Transverse colon (tissue), 4 donors: ENCODE data around the gene P2RX7. TPM values are rescaled to one million over a fixed set of nuclear protein-coding genes. Genes with fewer than 3 reads are reported as not detected.

Experiments
- DNase-seq: peaks from one replicate; pipeline ENCODE4 v3.0.0-alpha.2; 2019
- H3K27ac ChIP-seq, 4 donors: fragments of 200-600 bp; sonication (generic); 2 replicates each; pipeline ENCODE4 v1.5.1; 2016 to 2018; ENCODE audit warnings: inconsistent platforms in 4 of 4
- H3K27me3 ChIP-seq: fragments of 200-600 bp; sonication (generic); 2 replicates; pipeline ENCODE4 v1.5.1; 2017; ENCODE audit warnings: inconsistent platforms
- H3K36me3 ChIP-seq, 4 donors: fragments of 200-600 bp; sonication (generic); 2 replicates each; pipeline ENCODE4 v1.5.1; 2017 to 2019; ENCODE audit warnings: inconsistent platforms in 4 of 4
- H3K4me1 ChIP-seq, 4 donors: fragments of 200-600 bp; sonication (generic); 2 replicates each; pipeline ENCODE4 v1.5.1; 2017 to 2020; ENCODE audit warnings: inconsistent platforms in 4 of 4
- H3K4me3 ChIP-seq, 4 donors: fragments of 200-600 bp; sonication (generic); 1 replicate in 1 of 4; 2 replicates in 3 of 4; pipeline versions ENCODE4 v1.5.1 to v1.6.1; 2017 to 2019; ENCODE audit warnings: inconsistent platforms in 4 of 4
- H3K9me3 ChIP-seq, 2 donors: fragments of 200-600 bp; sonication (generic); 2 replicates each; pipeline ENCODE4 v1.5.1; 2017 to 2019; ENCODE audit warnings: inconsistent platforms in 2 of 2
- EP300 ChIP-seq: sonication (generic); formaldehyde crosslinking; IDR thresholded peaks from one replicate; pipeline ENCODE4 v1.6.1; 2017; ENCODE audit warnings: antibody characterized with exemption, low read depth
- POLR2A ChIP-seq: fragments of 450-650 bp; IDR thresholded peaks from one replicate; pipeline ENCODE4 v1.6.1; 2016; ENCODE audit warnings: antibody characterized with exemption, mild to moderate bottlenecking, moderate library complexity
- POLR2AphosphoS5 ChIP-seq, 3 donors: sonication (generic); formaldehyde crosslinking; IDR thresholded peaks; one replicate each; pipeline ENCODE4 v1.6.1; 2016; ENCODE audit warnings: antibody characterized with exemption in 3 of 3
- WGBS, 2 donors: methylation state at CpG; one replicate each; pipeline ENCODE4 v1.1.5; 2018; ENCODE audit warnings: low coverage in 1 of 2; 5-methylcytosine and 5-hydroxymethylcytosine counted together
- in situ Hi-C, 4 donors: fragments of 200-750 bp; cut with MboI; loops; one replicate each; pipeline versions ENCODE4 v1.15.0 to v1.15.1; 2017; ENCODE audit warnings: low sequenced_read_pairs in 3 of 4, low pct_ligation_motif_present in 1 of 4, low pct_unique_long_range_greater_than_20kb in 1 of 4
- intact Hi-C: fragments of 100-400 bp; cut with DNase I; formaldehyde crosslinking; loops from one replicate; pipeline ENCODE4 v1.15.1; 2023; ENCODE audit warnings: low total_unique reads
- total RNA-seq, 4 donors: library from RNA; depleted of rRNA; stranded (reverse); fragments of >200 nt; gene quantifications; one replicate each; pipeline ENCODE4 v1.1.0, GENCODE V29; 2016
- TF ChIP-seq, protein P1 (sequence below), 5 experiments: fragments of 200-600 bp in 3 of 5; fragments of 450-650 bp in 2 of 5; sonication (generic) in 3 of 5; IDR thresholded peaks; 1 replicate in 2 of 5; 2 replicates in 3 of 5; pipeline ENCODE4 v1.5.1; 2016 to 2017; ENCODE audit warnings: antibody characterized with exemption in 5 of 5, inconsistent platforms in 3 of 5, mild to moderate bottlenecking in 2 of 5, moderate library complexity in 1 of 5

The P2RX7 gene
- total RNA-seq, 4 donors from 2014 or later: 0.96 to 7.1 (median 5.1) TPM

DNA sequence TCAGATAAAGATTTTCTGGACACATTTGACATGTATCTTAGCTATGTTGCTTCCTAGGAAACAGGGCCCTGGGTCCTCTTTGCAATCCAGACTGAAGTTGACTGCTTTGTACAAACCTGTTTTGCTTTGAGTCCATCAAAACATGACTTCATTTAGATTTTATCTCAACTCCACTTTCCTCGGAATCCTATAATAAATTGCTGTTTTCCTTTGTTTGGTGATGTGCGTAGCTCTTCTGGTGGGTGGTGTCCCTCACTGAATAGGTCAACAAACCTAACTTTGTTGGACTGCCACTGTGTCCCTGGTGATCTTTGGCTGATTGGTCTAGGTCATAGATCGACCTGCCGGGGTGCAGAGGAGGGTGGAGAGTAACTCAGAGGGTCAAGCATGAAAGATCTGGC lies 735 bp upstream of the P2RX7 start:
- Histone ChIP-seq H3K4me3 (no peak overlapping the region), H3K27ac (peak overlapping the region; percentile 73 to 88 (median 82)), H3K4me1 (peaks cover 13 to 42% (median 21%) of the 10 kb centered on the region in 4 donors), H3K27me3 (no peaks in the 10 kb centered on the region), H3K9me3 (no peaks in the 10 kb centered on the region), H3K36me3 (no peaks in the 10 kb centered on the region)
- WGBS, 2 donors: 57 to 69% methylated on average over 1 to 4 of the region's 4 CpGs
- DNase-seq: no peak
- in situ Hi-C loops: no loop called here
- TF ChIP-seq, protein P1, sequence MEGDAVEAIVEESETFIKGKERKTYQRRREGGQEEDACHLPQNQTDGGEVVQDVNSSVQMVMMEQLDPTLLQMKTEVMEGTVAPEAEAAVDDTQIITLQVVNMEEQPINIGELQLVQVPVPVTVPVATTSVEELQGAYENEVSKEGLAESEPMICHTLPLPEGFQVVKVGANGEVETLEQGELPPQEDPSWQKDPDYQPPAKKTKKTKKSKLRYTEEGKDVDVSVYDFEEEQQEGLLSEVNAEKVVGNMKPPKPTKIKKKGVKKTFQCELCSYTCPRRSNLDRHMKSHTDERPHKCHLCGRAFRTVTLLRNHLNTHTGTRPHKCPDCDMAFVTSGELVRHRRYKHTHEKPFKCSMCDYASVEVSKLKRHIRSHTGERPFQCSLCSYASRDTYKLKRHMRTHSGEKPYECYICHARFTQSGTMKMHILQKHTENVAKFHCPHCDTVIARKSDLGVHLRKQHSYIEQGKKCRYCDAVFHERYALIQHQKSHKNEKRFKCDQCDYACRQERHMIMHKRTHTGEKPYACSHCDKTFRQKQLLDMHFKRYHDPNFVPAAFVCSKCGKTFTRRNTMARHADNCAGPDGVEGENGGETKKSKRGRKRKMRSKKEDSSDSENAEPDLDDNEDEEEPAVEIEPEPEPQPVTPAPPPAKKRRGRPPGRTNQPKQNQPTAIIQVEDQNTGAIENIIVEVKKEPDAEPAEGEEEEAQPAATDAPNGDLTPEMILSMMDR (IDR thresholded peaks at IDR 0.05): no peak
- TF ChIP-seq POLR2A: no peak
- TF ChIP-seq POLR2AphosphoS5 (IDR thresholded peaks at IDR 0.05): no peak
- TF ChIP-seq EP300: no peak
- intact Hi-C loops: loop anchor here (10.0 kb wide), 1 partner anchor 93 kb away; no protein-coding TSS in a partner anchor

DNA sequence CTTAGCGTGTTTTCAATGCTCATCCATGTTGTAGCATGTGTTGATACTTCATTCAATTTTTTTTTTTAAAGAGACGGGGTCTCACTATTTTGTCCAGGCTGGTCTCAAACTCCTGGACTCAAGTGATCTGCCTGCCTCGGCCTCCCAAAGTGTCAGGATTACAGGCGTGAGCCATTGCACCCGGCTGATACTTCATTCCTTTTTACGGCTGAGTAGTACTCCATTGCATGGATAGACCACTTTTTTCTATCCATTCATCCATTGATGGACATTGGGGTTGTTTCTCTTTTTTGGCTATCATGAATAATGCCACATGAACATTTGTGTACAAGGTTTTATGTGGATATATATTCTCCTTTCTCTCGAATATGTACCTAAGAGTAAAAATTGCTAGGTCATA lies 1.2 kb downstream of the P2RX7 start:
- peak overlapping the region in 1 of 4 donors; percentile 53 for H3K4me3 ChIP-seq

GRCh38 chr12:121135320-121135719 lies 2.6 kb downstream of the P2RX7 start:
- no peaks in the 10 kb centered on the region for H3K27me3 ChIP-seq
- H3K4me1 ChIP-seq: peaks cover 5 to 27% (median 14%) of the 10 kb centered on the region in 4 donors
- no peak for DNase-seq
- 91 to 96% methylated on average over 3 of the region's 3 CpGs for WGBS, 2 donors
- H3K4me3 ChIP-seq: no peak overlapping the region
- no peaks in the 10 kb centered on the region for H3K36me3 ChIP-seq
- no peak overlapping the region for H3K27ac ChIP-seq
- in situ Hi-C loops (no loop called here), intact Hi-C loops (loop anchor here (10.0 kb wide), 1 partner anchor 89 kb away; no protein-coding TSS in a partner anchor)
- TF ChIP-seq POLR2A (no peak), POLR2AphosphoS5 (IDR thresholded peaks at IDR 0.05) (no peak), EP300 (no peak)
- TF ChIP-seq, protein P1 (IDR thresholded peaks at IDR 0.05): no peak
- H3K9me3 ChIP-seq: no peaks in the 10 kb centered on the region

More for the DNA sequence above, 1.2 kb downstream of the P2RX7 start:
- Histone ChIP-seq H3K4me1 (peaks cover 7 to 36% (median 21%) of the 10 kb centered on the region in 4 donors), H3K36me3 (no peaks in the 10 kb centered on the region), H3K27me3 (no peaks in the 10 kb centered on the region), H3K27ac (peak overlapping the region; percentile 73 to 88 (median 82)), H3K9me3 (no peaks in the 10 kb centered on the region)
- intact Hi-C loops: loop anchor here (10.0 kb wide), 1 partner anchor 91 kb away; no protein-coding TSS in a partner anchor
- in situ Hi-C loops: no loop called here
- no peak for DNase-seq
- TF ChIP-seq EP300 (no peak), POLR2A (no peak), POLR2AphosphoS5 (IDR thresholded peaks at IDR 0.05) (no peak)
- TF ChIP-seq, protein P1 (IDR thresholded peaks at IDR 0.05): no peak
- 78 to 87% methylated on average over 7 of the region's 7 CpGs for WGBS, 2 donors

GRCh38 chr12:121137512-121137911 lies 4.8 kb downstream of the P2RX7 start:
- WGBS, 2 donors: 84 to 95% methylated on average over 3 to 4 of the region's 4 CpGs
- H3K9me3 ChIP-seq: no peaks in the 10 kb centered on the region
- intact Hi-C loops (loop anchor here (10.0 kb wide), 1 partner anchor 87 kb away; no protein-coding TSS in a partner anchor), in situ Hi-C loops (no loop called here)
- no peak overlapping the region for H3K4me3 ChIP-seq
- no peak overlapping the region for H3K27ac ChIP-seq
- peaks cover 5 to 22% (median 12%) of the 10 kb centered on the region in 4 donors for H3K4me1 ChIP-seq
- DNase-seq: no peak
- H3K36me3 ChIP-seq: no peaks in the 10 kb centered on the region
- no peaks in the 10 kb centered on the region for H3K27me3 ChIP-seq
- TF ChIP-seq, protein P1 (IDR thresholded peaks at IDR 0.05): no peak
